Measurements from ENCODE around the gene ZNRF1.

The ZNRF1 gene

GRCh38 chr16:75138233-75138632, 139.4 kb downstream of the ZNRF1 start:
- H3K4me3 ChIP-seq (ENCODE audit: control insufficient read depth, low read depth, low read length) = no peak overlapping the region
- DNase-seq (ENCODE audit: low read depth) = no peak
- no peak for TF ChIP-seq CTCF (conservative IDR thresholded peaks at IDR 0.05; ENCODE audit: control insufficient read depth, insufficient read depth, low read depth, low read length)

GRCh38 chr16:75138636-75139035, 139.8 kb downstream of the ZNRF1 start:
- peak; percentile 21 for DNase-seq (ENCODE audit: low read depth)
- no peak overlapping the region for H3K4me3 ChIP-seq (ENCODE audit: control insufficient read depth, low read depth, low read length)
- TF ChIP-seq CTCF (conservative IDR thresholded peaks at IDR 0.05; ENCODE audit: control insufficient read depth, insufficient read depth, low read depth, low read length) = no peak

- TF ChIP-seq CTCF (conservative IDR thresholded peaks at IDR 0.05; ENCODE audit: control insufficient read depth, insufficient read depth, low read depth, low read length) = no peak
- no peak overlapping the region for H3K4me3 ChIP-seq (ENCODE audit: control insufficient read depth, low read depth, low read length)
- DNase-seq (ENCODE audit: low read depth) = no peak
Observed at GRCh38 chr16:75139498-75139897, 140.7 kb downstream of the ZNRF1 start.

GRCh38 chr16:75143941-75144340, 145.1 kb downstream of the ZNRF1 start:
- H3K4me3 ChIP-seq (ENCODE audit: control insufficient read depth, low read depth, low read length) = no peak overlapping the region
- no peak for DNase-seq (ENCODE audit: low read depth)
- TF ChIP-seq CTCF (conservative IDR thresholded peaks at IDR 0.05; ENCODE audit: control insufficient read depth, insufficient read depth, low read depth, low read length) = no peak

- no peak for TF ChIP-seq CTCF (conservative IDR thresholded peaks at IDR 0.05; ENCODE audit: control insufficient read depth, insufficient read depth, low read depth, low read length)
- peak overlapping the region; percentile 11 for H3K4me3 ChIP-seq (ENCODE audit: control insufficient read depth, low read depth, low read length)
Observed at GRCh38 chr16:75147968-75148310, 149.1 kb downstream of the ZNRF1 start.

GRCh38 chr16:75148311-75149195, 149.7 kb downstream of the ZNRF1 start, which contains the start of gene ZFP1:
TSS of gene ZFP1 (plus strand) at chr16:75148524. CDS start at chr16:75152952, 4,428 bp downstream.
- no peak for TF ChIP-seq CTCF (conservative IDR thresholded peaks at IDR 0.05; ENCODE audit: control insufficient read depth, insufficient read depth, low read depth, low read length)
- H3K4me3 ChIP-seq (ENCODE audit: control insufficient read depth, low read depth, low read length) = peak within 1 kb of the TSS; percentile 95
- peak; percentile 88 for DNase-seq (ENCODE audit: low read depth)

More at GRCh38 chr16:75147968-75148310, 149.1 kb downstream of the ZNRF1 start:
- DNase-seq (ENCODE audit: low read depth) = no peak
